GM12892 (cell line): ENCODE results near the gene HCFC2.
"Not testable (repeated sequence)": the region's sequence is repeated elsewhere in the genome, so short reads cannot be mapped to it uniquely, and the experiment has no call there.

ENCODE experiments used
- POLR2A ChIP-seq: IDR thresholded peaks from 2 replicates; pipeline ENCODE4 v1.6.1; 2011; ENCODE audit warnings: low read depth, low read length, control low read depth
- TAF1 ChIP-seq: IDR thresholded peaks from 2 replicates; pipeline ENCODE4 v1.6.1; 2011; ENCODE audit warnings: low read depth, mild to moderate bottlenecking, control low read depth, low read length, borderline replicate concordance

DNA sequence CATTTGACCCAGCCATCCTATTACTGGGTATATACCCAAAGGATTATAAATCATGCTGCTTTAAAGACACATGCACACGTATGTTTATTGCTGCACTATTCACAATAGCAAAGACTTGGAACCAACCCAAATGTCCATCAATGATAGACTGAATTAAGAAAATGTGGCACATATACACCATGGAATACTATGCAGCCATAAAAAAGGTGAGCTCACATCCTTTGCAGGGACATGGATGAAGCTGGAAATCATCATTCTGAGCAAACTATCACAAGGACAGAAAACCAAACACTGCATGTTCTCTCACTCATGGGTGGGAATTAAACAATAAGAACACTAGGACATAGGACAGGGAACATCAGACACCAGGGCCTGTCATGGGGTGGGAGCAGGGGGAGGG, 24.6 kb upstream of the HCFC2 start:
- not testable (repeated sequence) for TF ChIP-seq POLR2A, TAF1
